Measurements from ENCODE around the gene UGT3A1. TPM values are rescaled to one million over a fixed set of nuclear protein-coding genes. Genes with fewer than 3 reads are reported as not detected.
"Not testable (repeated sequence)": the region's sequence is repeated elsewhere in the genome, so short reads cannot be mapped to it uniquely, and the experiment has no call there.

UGT3A1 gene, protein sequence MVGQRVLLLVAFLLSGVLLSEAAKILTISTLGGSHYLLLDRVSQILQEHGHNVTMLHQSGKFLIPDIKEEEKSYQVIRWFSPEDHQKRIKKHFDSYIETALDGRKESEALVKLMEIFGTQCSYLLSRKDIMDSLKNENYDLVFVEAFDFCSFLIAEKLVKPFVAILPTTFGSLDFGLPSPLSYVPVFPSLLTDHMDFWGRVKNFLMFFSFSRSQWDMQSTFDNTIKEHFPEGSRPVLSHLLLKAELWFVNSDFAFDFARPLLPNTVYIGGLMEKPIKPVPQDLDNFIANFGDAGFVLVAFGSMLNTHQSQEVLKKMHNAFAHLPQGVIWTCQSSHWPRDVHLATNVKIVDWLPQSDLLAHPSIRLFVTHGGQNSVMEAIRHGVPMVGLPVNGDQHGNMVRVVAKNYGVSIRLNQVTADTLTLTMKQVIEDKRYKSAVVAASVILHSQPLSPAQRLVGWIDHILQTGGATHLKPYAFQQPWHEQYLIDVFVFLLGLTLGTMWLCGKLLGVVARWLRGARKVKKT
- total RNA-seq: not detected

DNA sequence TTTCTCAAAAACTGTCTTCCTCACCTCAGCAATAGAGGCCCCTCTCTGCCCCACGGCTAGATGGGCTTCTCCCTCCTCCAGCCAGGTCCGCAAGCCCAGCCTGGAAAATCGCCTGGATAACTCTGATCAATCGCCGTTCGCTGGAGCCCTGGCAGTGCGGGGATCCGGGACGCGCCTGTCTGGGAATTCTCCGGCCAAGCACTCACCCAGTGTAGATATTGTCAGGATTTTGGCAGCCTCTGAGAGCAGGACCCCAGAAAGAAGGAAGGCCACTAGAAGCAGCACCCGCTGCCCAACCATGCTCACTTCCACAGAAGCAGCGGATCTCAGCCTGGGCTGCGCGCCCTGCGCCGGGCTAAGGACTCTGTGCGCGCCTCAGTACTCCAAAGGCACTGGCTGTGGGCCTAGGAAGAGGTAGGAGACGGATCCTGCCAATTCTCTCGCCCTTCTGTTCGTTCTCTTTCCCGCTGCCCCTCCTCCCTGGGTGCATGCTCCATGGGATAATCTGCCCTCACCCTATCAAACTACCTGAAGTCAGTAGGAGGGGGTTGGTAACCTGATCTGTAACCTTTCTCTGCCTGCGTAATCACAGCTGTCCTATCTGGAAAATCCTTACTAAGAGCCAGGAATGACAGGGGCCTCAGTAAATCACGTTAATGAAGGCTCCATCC lies at the start of gene UGT3A1:
Gene UGT3A1, minus strand, starts transcription at position 450 of the 671 bp plus-strand sequence. Its CDS starts 150 bp downstream, at position 300.
- Histone ChIP-seq H3K4me3 (no peak within 1 kb of the TSS), H3K4me1 (no peaks in the 10 kb centered on the region), H3K27me3 (no peaks in the 10 kb centered on the region), H3K36me3 (no peaks in the 10 kb centered on the region), H3K9me3 (no peaks in the 10 kb centered on the region), H3K27ac (no peak within 1 kb of the TSS)
- no peak for DNase-seq
- TF ChIP-seq POLR2A (IDR thresholded peaks at IDR 0.05): no peak
- TF ChIP-seq, protein P1, sequence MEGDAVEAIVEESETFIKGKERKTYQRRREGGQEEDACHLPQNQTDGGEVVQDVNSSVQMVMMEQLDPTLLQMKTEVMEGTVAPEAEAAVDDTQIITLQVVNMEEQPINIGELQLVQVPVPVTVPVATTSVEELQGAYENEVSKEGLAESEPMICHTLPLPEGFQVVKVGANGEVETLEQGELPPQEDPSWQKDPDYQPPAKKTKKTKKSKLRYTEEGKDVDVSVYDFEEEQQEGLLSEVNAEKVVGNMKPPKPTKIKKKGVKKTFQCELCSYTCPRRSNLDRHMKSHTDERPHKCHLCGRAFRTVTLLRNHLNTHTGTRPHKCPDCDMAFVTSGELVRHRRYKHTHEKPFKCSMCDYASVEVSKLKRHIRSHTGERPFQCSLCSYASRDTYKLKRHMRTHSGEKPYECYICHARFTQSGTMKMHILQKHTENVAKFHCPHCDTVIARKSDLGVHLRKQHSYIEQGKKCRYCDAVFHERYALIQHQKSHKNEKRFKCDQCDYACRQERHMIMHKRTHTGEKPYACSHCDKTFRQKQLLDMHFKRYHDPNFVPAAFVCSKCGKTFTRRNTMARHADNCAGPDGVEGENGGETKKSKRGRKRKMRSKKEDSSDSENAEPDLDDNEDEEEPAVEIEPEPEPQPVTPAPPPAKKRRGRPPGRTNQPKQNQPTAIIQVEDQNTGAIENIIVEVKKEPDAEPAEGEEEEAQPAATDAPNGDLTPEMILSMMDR (IDR thresholded peaks at IDR 0.05): no peak
- intact Hi-C loops (cut with DNase I; ENCODE audit: low total_unique reads): no loop called here

DNA sequence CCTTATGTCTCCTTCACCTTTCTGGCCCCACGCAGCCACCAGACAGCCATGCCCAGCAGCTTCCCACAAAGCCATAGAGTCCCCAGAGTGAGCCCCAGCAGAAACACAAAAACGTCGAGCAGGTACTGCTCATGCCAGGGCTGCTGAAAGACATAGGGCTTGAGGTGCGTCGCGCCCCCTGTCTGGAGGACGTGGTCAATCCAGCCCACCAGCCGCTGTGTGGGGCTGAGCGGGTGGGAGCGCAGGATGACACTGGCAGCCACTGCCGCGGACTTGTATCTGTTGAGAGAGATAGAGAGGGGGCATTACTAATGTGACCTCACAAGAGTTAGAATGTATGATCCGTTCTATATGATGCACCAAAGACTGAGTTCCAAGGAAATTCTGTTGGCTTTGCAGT lies 44.5 kb upstream of the UGT3A1 start:
- intact Hi-C loops (cut with DNase I; ENCODE audit: low total_unique reads): no loop called here
- no peaks in the 10 kb centered on the region for H3K4me1 ChIP-seq
- H3K27me3 ChIP-seq: no peaks in the 10 kb centered on the region
- H3K9me3 ChIP-seq: no peaks in the 10 kb centered on the region
- no peak for TF ChIP-seq POLR2A (IDR thresholded peaks at IDR 0.05)
- TF ChIP-seq, protein P1 (IDR thresholded peaks at IDR 0.05): no peak
- H3K36me3 ChIP-seq: no peaks in the 10 kb centered on the region
- H3K4me3 ChIP-seq: no peak overlapping the region
- no peak overlapping the region for H3K27ac ChIP-seq
- DNase-seq: no peak

DNA sequence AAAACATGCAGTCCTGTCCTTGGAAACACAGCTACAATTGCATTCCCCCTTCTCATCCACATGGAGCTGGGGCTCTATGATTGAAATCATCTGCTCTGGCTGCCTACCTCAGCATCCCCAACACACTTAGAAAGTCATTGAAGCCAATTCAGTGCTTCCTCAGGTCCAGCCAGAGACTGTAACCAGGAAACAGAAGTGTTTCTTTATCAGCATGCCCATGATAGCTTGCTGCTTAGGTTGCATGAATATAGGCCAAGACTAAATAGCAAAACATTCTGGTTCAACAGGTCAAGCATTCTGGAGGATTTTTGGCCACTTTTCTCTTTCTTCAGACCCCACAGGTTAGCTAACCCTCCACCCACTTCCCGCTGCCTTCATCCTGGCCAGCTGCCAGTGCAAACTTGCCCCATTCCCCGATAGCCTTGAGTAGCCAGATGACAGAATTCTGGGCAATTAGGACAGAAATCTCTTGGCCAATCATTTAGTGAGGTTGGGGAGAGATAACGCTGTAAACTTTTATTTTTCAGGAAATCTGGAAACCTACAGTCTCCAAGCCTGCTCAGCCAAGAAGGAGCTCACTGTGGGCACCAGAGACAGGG lies 43.4 kb upstream of the UGT3A1 start:
- H3K4me1 ChIP-seq; H3K27ac ChIP-seq; H3K27me3 ChIP-seq; H3K36me3 ChIP-seq; H3K4me3 ChIP-seq; DNase-seq; intact Hi-C loops (cut with DNase I; ENCODE audit: low total_unique reads); H3K9me3 ChIP-seq: not testable (repeated sequence)

DNA sequence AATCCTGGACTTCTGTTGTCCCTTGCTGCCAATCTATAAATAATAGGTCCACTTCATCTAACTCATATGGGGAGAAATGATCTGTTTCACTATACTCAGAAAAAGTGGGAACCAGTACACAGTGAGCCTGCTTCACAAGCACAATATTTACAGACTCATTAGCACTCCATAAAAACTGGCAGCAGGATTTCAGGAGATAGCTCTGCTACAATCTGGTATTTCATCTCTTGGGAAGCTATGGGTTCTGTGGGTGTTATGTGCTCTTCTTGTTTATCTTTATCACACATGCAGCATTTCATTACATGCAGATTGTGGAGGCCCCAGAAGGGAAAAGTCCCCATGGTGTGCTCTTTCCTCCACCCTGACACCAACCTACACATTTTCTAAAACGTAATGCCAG lies 42.3 kb upstream of the UGT3A1 start:
- H3K4me1 ChIP-seq: no peaks in the 10 kb centered on the region
- no peaks in the 10 kb centered on the region for H3K9me3 ChIP-seq
- DNase-seq: no peak
- no peaks in the 10 kb centered on the region for H3K27me3 ChIP-seq
- no peak overlapping the region for H3K27ac ChIP-seq
- H3K4me3 ChIP-seq: no peak overlapping the region
- intact Hi-C loops (cut with DNase I; ENCODE audit: low total_unique reads): no loop called here
- no peak for TF ChIP-seq POLR2A (IDR thresholded peaks at IDR 0.05)
- TF ChIP-seq, protein P1 (IDR thresholded peaks at IDR 0.05): no peak
- H3K36me3 ChIP-seq: no peaks in the 10 kb centered on the region

DNA sequence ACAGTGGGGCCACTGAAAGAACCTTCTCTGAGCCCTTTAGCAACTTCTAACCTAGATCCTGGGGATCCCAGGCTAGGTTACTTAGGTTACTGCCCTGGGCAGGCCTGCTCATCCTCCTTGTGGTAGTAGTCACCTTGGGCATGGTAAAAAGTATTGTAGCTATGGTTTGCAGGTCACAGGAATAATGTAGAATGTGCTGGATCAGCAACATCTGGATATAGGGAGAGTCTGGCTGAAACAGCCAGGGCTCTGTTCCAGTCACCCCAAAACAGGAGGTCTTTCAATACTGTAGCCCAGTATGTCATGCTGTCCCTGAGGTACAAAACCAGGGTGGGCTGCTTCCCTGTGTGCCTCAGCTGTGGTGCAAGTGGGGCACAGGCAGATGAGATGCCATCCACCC lies 41.9 kb upstream of the UGT3A1 start:
- TF ChIP-seq POLR2A (IDR thresholded peaks at IDR 0.05): no peak
- TF ChIP-seq, protein P1 (IDR thresholded peaks at IDR 0.05): no peak
- H3K27ac ChIP-seq: no peak overlapping the region

More for the DNA sequence above, 41.9 kb upstream of the UGT3A1 start:
- no peaks in the 10 kb centered on the region for H3K9me3 ChIP-seq
- H3K36me3 ChIP-seq: no peaks in the 10 kb centered on the region
- no peaks in the 10 kb centered on the region for H3K4me1 ChIP-seq
- intact Hi-C loops (cut with DNase I; ENCODE audit: low total_unique reads): no loop called here
- no peaks in the 10 kb centered on the region for H3K27me3 ChIP-seq
- no peak overlapping the region for H3K4me3 ChIP-seq
- DNase-seq: no peak

Measured in uterus (tissue), 4 donors.